ENCODE data around the gene ACVR2A.
A peak's percentile ranks its signal among the peaks of the same experiment; 100 is the strongest.

ACVR2A gene

DNA sequence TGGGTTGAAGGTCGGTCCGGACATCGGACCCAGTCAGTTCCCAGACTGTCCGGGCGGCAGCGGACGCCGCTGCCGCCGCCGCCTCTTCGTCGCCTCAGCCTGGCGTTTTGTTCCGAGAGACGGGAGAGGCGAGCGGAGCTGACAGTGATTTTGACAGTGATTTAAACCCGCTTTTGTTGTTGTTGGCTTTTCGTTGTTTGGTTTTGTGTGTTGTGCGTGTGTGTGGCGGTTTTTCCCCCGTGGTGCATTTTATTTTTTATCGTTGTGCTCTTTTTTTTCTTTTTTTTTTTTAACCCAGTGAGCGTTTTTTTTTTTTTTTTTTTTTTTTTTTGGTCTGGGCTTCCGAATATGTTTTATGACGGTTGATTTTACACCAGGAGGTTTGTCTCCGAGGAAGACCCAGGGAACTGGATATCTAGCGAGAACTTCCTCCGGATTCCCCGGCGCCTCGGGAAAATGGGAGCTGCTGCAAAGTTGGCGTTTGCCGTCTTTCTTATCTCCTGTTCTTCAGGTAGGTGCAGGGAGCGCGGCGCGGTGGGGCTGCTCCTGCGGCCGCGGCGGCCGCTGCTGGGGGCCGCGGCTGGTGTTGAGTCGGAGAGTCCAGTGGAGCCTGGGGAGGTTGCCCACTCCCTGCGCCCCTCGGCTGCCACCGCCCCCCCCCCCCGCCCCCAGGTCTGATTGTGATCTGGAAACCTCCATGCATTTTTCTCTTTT, at the start of gene ACVR2A:
Gene ACVR2A (plus strand): TSS at position 333 of the 714 bp plus-strand sequence. CDS start 124 bp downstream, at position 457.
- peak; percentile 15 for DNase-seq (ENCODE audit: low read depth)

DNA sequence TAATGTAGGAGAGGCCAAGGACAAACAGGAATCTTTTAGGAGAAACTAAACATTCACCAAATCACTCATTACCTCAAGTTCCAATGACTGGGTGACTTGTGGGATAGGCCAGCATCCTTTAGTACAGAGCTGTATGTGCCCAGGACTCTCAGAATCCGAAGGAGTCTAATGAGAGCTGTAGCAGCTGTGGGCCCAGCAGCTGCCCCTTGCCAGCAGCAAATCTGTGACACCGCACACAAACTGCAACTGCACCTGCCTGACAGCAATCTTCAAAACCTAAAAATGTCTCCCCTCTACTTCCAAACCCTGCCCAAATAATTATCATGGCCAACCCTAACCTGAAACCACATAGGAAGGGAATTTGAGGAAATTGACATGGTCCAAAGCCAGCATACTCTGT, 44.5 kb upstream of the ACVR2A start:
- no peak for DNase-seq (ENCODE audit: low read depth)

DNA sequence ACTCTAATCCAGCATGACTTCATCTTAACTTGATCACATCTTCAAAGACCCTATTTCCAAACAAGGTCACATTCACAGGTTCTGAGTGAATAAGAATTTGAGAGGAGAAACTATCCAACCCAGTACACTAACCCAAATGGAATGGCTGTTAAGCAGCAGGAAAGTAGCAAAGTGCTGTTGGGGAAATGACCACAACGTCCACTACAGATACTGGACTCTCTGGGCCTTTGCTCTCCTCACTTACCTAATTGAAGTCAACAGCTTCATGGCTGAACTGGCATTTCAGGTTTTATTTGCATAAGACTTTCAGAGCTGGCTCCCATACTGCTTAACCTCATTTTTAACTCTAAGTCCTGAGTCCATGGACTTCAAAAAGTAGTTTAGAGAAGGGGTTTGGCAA, 38.0 kb upstream of the ACVR2A start:
- no peak for DNase-seq (ENCODE audit: low read depth)

DNA sequence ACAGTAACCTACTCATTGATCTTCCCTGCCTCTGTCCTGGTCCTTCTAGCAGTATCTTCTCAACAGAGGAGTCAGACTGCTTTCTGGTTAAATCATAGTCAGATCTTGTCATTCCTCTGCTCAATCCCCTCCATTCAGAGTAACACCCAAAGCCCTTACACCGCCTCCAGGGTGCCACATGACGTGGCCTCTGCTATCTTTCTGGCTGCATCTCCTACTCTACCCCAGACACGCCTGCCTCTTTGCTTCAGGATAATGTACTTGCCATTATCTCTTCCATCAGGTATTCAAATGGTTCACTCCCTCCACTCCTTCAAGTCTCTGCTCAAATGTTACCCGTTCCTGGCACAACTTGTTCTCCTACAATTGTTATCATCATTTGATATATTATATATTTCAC, 36.3 kb upstream of the ACVR2A start:
- DNase-seq (ENCODE audit: low read depth) = no peak

DNA sequence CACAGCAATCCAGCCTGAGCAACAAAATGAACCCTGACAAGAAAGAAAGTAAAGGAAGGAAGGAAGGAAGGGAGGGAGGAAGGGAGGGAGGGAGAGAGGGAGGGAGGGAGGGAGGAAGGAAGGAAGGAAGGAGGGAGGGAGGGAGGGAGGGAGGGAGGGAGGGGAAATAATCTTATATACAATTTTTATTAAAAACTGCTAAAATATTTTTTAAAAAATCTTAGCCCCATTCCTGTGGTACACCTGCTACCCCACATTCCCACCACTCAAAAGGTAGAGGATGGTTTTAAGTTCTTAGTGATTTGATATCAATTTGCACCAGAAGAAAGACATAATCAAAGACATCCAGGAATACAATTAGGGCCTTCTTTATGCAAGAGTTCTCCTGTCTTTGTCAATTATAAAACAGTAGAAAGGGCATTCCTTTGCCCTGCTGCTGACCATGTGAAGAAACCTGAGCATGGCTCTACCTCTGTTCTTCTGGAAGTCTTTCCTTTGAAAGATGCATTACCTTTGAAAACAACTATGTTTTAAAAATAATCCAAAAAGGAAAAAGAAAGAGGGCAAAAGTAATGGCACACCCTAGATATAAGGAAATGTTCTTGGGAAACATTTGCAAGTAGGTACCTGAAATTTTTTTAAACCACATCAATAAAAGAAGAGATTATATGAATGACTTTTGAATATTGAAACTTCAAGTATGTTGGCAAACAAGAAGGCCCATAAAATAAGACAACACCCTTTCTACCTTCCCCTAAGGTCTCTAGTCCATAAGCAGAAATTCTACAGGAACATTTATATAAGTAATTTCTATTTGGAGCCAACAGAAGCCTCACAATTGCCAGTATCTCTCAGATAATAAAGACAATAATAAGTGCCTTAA, 33.7 kb upstream of the ACVR2A start:
- DNase-seq (ENCODE audit: low read depth) = no peak

DNA sequence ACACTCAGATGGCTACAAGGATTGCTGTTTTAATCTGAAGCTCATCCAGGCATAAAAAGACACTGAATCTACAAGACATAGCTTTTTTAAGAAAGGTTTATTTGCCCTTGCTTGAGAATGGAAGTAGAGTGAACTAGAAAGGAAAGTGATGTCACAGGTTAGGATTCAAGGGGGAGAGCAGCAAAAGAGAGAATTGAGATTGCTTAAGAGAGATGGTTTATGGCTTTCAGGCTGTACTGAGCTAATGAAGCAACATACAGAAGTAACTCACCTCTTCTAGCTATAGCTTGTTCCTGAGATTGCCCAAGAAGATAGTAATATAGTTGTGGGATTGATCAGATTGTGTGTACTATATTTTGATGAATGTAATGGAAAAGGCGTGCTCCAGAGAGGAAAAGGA, 26.1 kb upstream of the ACVR2A start:
- no peak for DNase-seq (ENCODE audit: low read depth)

DNA sequence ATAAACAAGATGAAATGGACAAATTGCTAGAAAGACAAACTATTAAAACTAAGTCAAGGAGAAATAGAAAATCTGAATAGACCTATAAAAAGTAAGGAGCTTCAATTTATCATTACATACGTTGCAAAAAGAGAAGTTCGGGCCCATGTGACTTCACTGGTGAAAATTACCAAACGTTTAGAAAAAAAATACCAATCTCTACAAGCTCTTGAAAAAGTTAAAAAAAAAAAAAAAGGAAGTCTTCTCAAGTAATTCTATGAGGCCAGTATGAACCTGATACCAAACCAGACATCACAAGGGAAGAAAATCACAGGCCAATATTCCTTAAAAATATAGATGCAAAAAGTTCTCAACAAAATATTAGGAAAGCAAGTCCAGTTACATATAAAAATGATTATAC, 20.2 kb upstream of the ACVR2A start:
- DNase-seq (ENCODE audit: low read depth) = no peak

DNA sequence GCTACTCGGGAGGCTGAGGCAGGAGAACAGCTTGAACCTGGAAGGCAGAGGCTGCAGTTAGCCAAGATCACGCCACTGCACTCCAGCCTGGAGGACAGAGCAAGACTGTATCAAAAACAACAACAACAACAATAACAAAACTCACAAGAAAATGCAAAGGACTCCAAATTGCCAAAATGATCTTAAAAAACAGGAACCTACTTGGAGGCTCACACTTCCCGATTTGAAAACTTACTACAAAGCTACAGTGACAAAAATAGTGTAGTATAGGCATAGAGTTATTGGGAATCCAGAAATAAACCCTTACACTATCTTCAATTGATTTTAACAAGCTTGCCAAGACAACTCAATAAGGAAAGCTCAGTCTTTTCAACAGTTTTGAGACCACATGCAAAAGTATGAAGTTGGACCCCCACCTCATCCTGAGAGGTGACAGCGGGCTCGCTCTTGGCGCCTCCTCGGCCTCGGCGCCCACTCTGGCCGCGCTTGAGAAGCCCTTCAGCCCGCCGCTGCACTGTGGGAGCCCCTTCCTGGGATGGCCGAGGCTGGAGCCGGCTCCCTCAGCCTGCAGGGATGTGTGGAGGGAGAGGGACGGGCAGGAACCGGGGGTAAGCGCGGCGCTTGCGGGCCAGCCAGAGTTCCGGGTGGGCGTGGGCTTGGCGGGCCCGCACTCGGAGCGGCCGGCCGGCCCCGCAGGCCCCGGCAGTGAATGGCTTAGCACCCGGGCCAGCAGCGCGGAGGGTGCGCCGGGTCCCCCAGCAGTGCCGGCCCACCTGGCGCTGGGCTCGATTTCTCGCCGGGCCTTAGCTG, 18.3 kb upstream of the ACVR2A start:
- no peak for DNase-seq (ENCODE audit: low read depth)

DNA sequence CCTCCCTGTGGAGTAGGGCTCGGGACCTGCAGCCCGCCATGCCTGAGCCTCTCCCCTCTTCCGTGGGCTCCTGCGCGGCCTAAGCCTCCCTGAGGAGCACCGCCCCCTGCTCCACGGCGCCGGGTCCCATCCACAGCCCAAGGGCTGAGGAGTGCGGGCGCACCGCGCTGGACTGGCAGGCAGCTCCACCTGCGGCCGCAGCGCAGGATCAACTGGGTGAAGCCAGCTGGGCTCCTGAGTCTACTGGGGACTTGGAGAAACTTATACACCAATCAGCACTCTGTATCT, 17.8 kb upstream of the ACVR2A start:
- no peak for DNase-seq (ENCODE audit: low read depth)

DNA sequence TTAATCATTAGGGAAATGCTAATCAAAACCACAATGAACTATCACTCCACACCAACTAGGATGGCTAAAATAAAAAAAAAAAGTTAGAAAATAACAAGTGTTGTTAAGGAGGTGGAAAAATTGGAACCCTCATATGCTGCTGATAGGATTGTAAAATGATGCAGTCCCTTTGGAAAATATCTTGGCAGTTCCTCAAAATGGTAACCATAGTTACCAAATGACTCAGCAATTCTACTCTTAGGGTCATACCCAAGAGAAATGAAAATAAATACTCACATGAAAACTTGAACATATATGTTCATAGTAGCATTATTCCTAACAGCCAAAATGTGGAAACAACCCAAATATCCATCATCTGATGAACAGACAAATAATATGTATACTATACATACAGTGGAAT, 15.7 kb upstream of the ACVR2A start:
- DNase-seq (ENCODE audit: low read depth) = peak; percentile 66

DNA sequence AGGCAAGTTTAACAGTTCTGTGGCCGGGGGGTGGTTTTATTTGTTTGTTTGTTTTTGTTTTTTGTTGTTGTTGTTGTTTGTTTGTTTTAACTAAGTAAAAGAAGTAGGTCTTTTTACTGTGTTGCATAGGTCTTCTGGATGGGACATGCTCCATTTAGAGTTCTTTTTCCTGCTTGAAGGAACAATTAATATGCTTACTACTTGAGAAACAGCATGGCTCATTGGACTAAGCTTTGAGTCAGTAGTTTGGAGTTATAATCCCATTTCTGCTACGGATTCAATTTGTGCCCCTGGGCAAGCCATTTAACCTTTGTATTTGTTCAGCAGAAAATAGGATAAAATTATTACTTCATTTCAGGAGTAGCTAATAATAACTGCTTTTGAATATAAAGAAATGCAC, 8.7 kb upstream of the ACVR2A start:
- DNase-seq (ENCODE audit: low read depth) = no peak

DNA sequence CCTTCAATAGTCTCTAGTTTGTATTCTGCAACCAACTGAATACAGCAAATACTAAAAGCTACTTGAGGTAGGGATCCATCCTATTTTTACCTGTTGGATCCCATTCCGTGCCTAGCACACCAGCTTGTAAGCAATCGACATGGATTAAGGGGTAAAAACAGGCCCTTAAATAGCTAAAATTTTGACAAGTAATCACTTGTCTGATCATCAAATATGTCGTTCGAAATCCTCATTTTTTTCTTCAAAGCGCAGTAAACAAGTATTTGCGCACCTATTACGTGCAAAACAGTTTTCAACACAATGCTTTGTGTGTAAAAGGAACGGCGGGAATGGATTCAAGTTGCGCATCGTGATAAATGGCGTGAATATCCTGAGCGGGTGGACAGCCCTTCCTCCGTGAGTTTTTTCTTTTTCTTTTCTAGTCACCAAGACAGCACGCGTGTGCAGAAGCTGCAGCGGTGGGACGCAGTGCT, 1.4 kb upstream of the ACVR2A start:
- peak; percentile 13 for DNase-seq (ENCODE audit: low read depth)

DNA sequence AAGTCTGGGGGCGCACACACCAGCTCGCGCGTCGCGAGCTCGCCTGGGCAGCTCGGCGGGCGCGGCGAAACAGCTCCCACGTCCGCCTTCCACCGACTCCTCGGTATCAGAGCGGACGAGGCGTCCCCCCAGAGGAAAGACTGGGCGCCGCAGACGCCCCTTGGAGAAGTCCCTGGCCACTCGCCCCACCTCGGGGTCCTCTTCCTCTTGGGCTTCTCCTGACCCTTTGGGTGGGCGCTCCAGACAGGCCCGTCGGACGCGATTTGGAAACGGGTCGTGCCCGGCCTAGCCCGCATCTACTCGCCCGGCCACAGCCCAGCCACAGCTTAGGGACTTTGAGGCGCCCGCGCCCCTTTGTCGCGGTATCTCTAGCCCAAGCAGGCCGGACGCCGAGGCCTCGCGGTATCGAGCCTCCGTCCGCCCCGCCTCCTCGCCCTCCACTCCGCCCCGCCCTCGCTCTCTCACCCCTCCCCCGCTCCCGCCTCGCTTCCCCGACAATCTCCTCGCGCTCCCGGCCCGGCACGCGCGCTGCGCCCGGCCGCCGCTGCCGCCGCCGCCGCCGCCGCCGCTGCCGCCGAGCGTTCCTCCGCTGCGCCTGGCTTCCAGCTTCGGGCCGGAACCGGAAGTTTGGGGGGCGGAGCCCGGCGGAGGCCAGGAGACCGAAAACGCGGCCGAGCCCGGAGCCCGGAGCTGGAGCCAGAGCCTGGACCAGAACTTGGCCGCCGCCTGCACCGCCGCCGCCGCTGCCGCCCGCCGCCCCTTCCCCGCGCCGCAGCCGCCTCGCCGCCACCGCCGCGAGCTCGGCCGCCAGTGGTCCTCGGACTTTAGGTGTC, 749 bp upstream of the ACVR2A start:
- DNase-seq (ENCODE audit: low read depth) = peak; percentile 44

DNA sequence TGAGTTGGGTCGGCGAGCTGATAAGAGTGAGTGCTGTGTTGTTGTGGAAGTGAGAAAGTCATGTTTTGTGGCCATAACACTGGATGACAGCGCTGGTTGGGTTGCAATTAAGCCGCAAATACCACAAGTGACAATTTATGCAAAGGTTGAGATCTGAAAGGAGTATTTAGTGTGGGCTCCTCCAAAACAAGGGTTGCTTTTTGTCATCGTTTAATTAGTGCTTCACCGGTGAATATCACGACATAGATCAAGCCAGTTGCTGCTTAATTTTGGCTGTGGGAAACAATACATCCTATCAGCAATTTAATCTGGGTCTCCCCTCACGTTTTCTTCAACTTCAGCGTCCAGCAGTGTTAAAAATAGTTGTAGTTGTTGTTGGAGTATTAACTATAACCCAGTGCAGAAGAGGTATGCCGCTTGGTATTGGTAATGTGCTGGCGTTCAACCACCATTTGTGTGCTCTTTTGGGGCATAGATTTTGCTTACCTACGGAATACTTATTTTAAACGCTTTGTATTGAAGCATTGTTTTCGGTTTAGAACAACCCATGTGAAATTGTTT, 662 bp downstream of the ACVR2A start:
- DNase-seq (ENCODE audit: low read depth) = no peak

DNA sequence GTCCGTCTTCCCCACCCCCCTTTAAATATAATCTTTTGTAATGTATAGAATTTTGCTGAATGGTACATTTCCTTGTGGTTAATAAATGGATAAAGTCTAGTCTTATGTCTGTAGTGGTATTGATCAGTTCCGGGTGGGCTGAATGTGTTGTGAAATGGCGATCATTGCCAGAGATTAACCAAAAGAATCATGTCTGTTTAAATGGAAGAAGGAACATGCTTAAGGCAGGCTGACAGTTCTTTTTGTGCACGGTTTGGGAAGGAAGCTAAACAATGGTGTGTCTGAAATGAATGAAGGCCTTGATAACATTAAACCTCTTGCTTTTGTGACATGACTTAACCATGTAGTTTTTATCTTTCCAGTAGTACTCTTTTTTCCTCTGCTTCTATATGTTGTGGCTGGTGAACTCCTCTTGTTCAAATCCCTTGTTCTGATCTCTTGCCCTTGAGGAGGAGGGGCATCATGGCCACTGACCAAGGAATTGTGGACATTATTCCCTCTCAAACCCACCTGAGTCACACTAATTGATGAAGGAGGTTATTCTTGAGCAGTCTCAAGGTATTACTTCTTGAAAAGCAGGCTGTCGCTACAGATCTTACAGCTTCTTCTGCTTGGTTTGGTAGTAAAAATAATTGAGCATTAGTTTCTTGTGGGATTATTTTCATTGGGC, 1.7 kb downstream of the ACVR2A start:
- DNase-seq (ENCODE audit: low read depth) = no peak

DNA sequence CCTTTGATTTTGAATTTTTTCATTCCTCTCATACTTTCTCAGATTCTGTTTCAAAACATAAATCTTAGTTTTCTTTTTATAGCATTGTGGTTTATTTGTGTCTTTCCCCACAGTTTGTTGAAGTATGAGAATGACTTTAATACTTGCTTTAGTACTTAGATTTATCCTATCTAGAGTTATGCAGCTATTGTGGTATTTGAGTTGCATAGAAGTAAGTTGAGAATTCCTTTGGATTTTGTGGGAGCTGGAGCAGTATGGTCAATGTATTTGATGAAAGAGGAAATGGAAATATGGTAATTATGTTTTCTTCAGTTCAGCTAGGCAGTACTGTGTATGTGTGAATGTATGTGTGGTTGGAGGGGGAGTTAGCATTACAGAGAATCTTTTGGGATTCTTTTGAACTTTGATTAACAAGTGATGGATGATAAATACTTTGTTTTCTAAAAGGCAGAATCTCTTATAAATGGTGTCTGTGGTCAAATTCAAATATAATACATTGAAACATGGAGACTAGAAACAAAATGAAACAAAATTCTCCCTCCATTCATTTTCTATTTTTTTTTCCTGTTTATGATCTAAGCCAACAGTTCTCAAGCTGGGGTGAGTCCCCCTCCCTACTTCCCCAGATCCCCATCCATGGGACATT, 3.0 kb downstream of the ACVR2A start:
- DNase-seq (ENCODE audit: low read depth) = no peak

DNA sequence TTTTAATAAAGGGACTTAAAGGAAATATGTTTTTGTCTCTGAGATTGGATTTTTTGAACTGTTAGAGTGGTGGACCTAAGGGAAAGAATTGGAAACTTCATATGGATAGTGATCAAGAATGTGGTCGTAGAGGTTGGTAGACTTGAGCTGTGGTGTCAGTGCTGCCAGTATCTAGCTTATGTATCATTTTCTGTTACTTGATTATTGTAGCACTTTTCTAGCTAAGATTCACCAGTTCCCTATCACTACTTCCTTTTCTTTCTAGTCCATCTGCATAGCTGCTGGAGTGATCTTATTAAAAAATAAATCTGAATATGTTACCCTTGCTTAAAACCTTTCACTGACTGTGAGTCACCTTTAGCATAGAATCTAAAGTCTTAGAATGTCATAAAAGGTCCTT, 6.0 kb downstream of the ACVR2A start:
- DNase-seq (ENCODE audit: low read depth) = no peak

DNA sequence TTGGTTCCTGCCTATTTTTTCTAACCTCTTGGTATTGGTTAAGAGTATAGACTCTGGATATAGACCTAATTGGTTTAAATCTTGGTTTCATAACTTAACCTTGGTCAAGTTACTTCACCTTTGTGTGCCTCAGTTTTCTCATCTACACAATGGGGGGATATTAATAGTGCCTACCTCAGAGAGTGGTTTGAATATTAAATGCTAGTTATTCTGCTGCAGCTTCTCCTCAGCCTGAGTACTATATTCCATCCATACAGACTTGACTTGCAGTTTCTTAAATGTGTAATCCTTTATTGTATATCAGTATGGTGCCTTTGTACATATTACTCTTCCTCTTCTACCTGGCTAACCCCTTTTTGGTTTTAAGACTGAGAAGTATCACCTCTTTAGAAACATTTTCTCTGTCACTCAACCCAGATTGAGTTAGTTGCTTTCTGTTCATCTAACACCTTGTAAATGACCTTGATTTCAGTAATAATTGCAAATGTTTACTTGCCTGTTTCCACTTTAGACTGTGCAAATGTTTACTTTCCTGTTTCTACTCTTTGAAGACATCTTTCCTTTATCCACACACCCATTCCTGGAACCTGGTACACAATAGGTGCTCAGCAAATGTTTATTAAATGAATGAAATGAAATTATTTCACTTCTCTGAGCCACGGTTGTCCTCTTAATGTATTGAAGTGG, 6.6 kb downstream of the ACVR2A start:
- no peak for DNase-seq (ENCODE audit: low read depth)

DNA sequence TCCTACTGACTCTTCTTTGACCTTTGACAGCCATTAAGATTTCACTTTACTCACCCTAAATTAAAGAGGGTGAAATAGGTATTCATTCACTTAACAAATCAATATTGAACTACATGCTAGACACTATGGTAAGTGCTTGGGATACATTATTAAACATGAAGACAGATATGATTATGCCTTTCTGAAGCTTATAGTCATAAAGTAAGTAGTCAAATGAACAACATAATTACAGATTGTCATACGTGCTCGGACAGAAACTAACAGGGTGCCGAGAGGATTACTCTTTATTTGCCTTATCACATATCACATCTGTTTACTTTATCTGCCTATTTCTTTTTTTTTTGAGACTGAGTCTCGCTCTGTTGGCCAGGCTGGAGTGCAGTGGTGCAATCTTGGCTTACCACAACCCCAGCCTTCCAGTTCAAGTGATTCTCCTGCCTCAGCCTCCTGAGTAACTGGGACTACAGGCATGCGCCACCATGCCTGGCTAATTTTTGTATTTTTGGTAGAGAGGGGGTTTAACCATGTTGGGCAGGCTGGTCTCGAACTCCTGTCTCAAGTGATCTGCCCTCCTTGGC, 9.8 kb downstream of the ACVR2A start:
- no peak for DNase-seq (ENCODE audit: low read depth)
